ENCODE results near the gene RPS14. TPM values are rescaled to one million over a fixed set of nuclear protein-coding genes. Genes with fewer than 3 reads are reported as not detected.

Gene RPS14
- total and polyA plus RNA-seq, 12 donors: 984 to 4,233 (median 1,252) TPM

DNA sequence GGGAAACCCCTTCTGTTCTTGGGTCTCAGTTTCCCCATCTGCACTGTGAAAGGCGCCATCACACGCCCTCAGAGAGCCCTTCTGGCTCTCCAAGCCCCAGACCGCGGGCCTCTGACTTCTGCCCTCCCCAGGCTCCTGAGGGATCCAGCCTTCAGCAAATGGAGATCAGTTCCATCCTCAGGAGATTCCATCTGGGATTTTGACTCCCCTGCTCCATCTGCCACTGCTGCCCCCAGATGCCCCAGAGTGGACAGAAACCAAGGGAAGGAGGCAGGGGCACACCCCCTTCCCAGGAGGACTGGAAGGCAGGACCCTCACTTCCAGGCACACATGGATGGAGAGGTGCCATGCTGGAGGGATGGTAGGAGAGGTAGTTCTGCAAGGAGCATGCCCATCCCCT is 18.7 kb upstream of the RPS14 start:
- no peak overlapping the region for H3K4me3 ChIP-seq
- H3K27ac ChIP-seq: no peak overlapping the region
- no peaks in the 10 kb centered on the region for H3K27me3 ChIP-seq
- TF ChIP-seq CTCF (IDR thresholded peaks at IDR 0.05): no peak
- WGBS, 2 donors: 94 to 97% methylated on average over 4 of the region's 4 CpGs
- ATAC-seq (no peak), DNase-seq (no peak)
- intact Hi-C loops (cut with DNase I): loop anchor here in 4 of 10 donors (5.0 to 10.0 kb wide), 3 partner anchors 34 to 227 kb away; no protein-coding TSS in a partner anchor
- H3K9me3 ChIP-seq: no peaks in the 10 kb centered on the region
- H3K4me1 ChIP-seq: peaks cover 0 to 37% (median 26%) of the 10 kb centered on the region in 9 donors
- no peaks in the 10 kb centered on the region for H3K36me3 ChIP-seq

DNA sequence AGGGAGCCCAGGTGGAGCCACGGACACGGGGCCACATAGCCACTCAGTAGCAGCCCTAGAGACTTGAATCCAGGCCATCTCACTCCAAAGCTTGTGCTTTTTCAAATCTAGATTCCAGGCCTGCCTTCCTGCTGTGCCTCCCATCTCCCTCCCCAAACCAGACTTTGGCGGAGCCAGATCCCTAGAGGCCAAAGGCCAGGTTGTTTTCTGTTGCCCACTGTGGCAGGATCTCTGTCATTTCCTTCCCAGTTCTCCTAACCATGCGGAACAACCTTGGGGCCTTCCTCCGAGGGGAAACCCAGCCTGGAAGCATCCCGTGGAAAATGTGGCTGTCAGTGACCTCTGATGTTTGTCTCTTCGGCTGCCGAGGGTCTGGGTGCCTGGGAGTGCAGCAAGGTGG is 16.4 kb upstream of the RPS14 start:
- H3K27ac ChIP-seq: peak overlapping the region in 9 of 10 donors; percentile 61 to 88 (median 82)
- 50 to 69% methylated on average over 8 of the region's 8 CpGs for WGBS, 2 donors
- intact Hi-C loops (cut with DNase I): loop anchor here in 4 of 10 donors (5.0 to 10.0 kb wide), 3 partner anchors 36 to 229 kb away; no protein-coding TSS in a partner anchor

GRCh38 chr5:150464554-150465012 is 15.0 kb upstream of the RPS14 start:
- 45 to 49% methylated on average over 6 of the region's 6 CpGs for WGBS, 2 donors
- peak in 1 of 2 donors; percentile 70 for DNase-seq
- Histone ChIP-seq H3K4me1 (peaks cover 0 to 42% (median 27%) of the 10 kb centered on the region in 9 donors), H3K36me3 (no peaks in the 10 kb centered on the region), H3K27me3 (no peaks in the 10 kb centered on the region), H3K9me3 (no peaks in the 10 kb centered on the region), H3K27ac (peak overlapping the region in 9 of 10 donors; percentile 61 to 88 (median 82)), H3K4me3 (no peak overlapping the region)
- ATAC-seq: peak; percentile 33 to 82 (median 70)
- TF ChIP-seq CTCF (IDR thresholded peaks at IDR 0.05): no peak
- intact Hi-C loops (cut with DNase I): loop anchor here in 7 of 10 donors (5.0 to 10.0 kb wide), 7 partner anchors 38 to 383 kb away; partner anchors contain the start of gene IRGM (in 1 of the 7)

More for the DNA sequence above, 16.4 kb upstream of the RPS14 start:
- Histone ChIP-seq H3K4me1 (peaks cover 0 to 37% (median 26%) of the 10 kb centered on the region in 9 donors), H3K27me3 (no peaks in the 10 kb centered on the region), H3K4me3 (no peak overlapping the region), H3K9me3 (no peaks in the 10 kb centered on the region), H3K36me3 (no peaks in the 10 kb centered on the region)
- peak in 1 of 2 donors; percentile 64 for DNase-seq
- TF ChIP-seq CTCF (IDR thresholded peaks at IDR 0.05): no peak
- peak; percentile 42 to 88 (median 80) for ATAC-seq

DNA sequence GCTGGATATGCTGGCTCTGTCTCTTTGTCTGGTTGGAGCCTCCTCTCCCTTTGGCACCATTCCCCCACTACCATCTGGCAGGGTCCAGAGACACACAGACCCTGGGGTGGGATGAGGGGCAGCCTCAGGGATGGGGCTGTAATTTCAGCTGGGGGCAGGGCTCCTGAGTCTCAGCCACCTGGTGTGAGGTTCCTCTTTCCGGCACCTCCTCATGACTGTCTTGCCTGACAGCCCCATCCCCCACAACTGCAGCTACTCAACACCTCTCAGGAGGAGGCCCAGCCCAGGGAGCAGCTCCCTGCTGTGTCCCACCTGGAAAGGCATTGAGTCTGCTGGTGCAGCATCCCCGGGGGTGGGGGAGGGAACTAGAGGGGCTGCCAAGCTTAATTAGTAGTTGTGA is 11.7 kb upstream of the RPS14 start:
- Histone ChIP-seq H3K36me3 (no peaks in the 10 kb centered on the region), H3K27me3 (no peaks in the 10 kb centered on the region), H3K4me3 (no peak overlapping the region), H3K9me3 (no peaks in the 10 kb centered on the region), H3K4me1 (peaks cover 0 to 52% (median 33%) of the 10 kb centered on the region in 9 donors), H3K27ac (peak overlapping the region in 3 of 10 donors; percentile 21 to 50 (median 46))
- DNase-seq (no peak), ATAC-seq (no peak)
- TF ChIP-seq CTCF (IDR thresholded peaks at IDR 0.05): no peak
- WGBS, 2 donors: 59 to 63% methylated on average over 2 of the region's 2 CpGs
- intact Hi-C loops (cut with DNase I): loop anchor here in 6 of 10 donors (5.0 to 10.0 kb wide), 6 partner anchors 64 to 386 kb away; partner anchors contain the start of gene IRGM (in 1 of the 6)
